ENCODE data around the gene PDE9A. TPM values are rescaled to one million over a fixed set of nuclear protein-coding genes. Genes with fewer than 3 reads are reported as not detected.

Gene PDE9A
- total RNA-seq, 1 experiment from 2014 or later, result 31.9 TPM

GRCh38 chr21:42777064-42777756 is 123.8 kb downstream of the PDE9A start:
- WGBS (ENCODE audit: extremely low coverage, insufficient read length, low lambda C conversion rate), result no CpG with 5 or more reads among the region's 18 CpGs
- Histone ChIP-seq H2BK15ac (ENCODE audit: low read depth, low read length) (no peak overlapping the region), H4K5ac (ENCODE audit: insufficient read length, low read depth, low read length) (no peak overlapping the region), H3K18ac (ENCODE audit: insufficient read length, low read depth, low read length) (no peak overlapping the region), H2BK20ac (ENCODE audit: low read depth, low read length, poor library complexity, severe bottlenecking) (no peak overlapping the region), H4K8ac (replicated peaks; ENCODE audit: insufficient read length, low read depth, low read length) (no peak overlapping the region), H4K20me1 (ENCODE audit: control insufficient read depth, insufficient read depth, insufficient read length) (no peaks in the 10 kb centered on the region), H3K23ac (ENCODE audit: insufficient read length, low read depth, low read length) (no peak overlapping the region), H3K79me2 (ENCODE audit: insufficient read depth, low read length) (no peaks in the 10 kb centered on the region), H3K23me2 (ENCODE audit: insufficient read length, low read depth, low read length, poor library complexity, severe bottlenecking) (peaks cover 7% of the 10 kb centered on the region), H3K9me3 (ENCODE audit: control insufficient read depth, low read depth, low read length) (no peaks in the 10 kb centered on the region), H2AK5ac (ENCODE audit: insufficient read length, low read length) (no peak overlapping the region), H3K14ac (ENCODE audit: insufficient read depth, low read length) (no peak overlapping the region), H2AFZ (ENCODE audit: low read length) (no peak overlapping the region), H2BK120ac (ENCODE audit: low read depth, low read length, poor library complexity, severe bottlenecking) (no peak overlapping the region), H3K27me3 (ENCODE audit: insufficient read depth, low read length) (peaks cover 3% of the 10 kb centered on the region; the same call in 1 of the 2 replicates), H3K4ac (ENCODE audit: low read depth, low read length) (no peak overlapping the region), H2BK5ac (ENCODE audit: insufficient read length, low read length) (no peak overlapping the region), H2BK12ac (ENCODE audit: insufficient read length, low read depth, low read length) (no peak overlapping the region), H3K27ac (ENCODE audit: insufficient read length, low read depth, low read length) (no peak overlapping the region), H3K4me1 (ENCODE audit: insufficient read depth, low read length) (peaks cover 5% of the 10 kb centered on the region; the same call in 1 of the 2 replicates), H3K79me1 (ENCODE audit: insufficient read depth, low read depth, low read length, poor library complexity, severe bottlenecking) (no peaks in the 10 kb centered on the region), H3T11ph (ENCODE audit: low read length) (no peak overlapping the region), H4K91ac (ENCODE audit: insufficient read length, low read depth, low read length) (no peak overlapping the region), H3K9ac (ENCODE audit: extremely low read depth, insufficient read length, low read length) (no peak overlapping the region), H3K4me2 (ENCODE audit: insufficient read depth, insufficient read length, low read length) (no peak overlapping the region), H3K56ac (ENCODE audit: insufficient read length, low read depth, low read length) (no peak overlapping the region)
- peaks cover 25 to 31% (median 25%) of the 10 kb centered on the region in 3 experiments for H3K36me3 Mint-ChIP-seq (ENCODE audit: insufficient read depth in 1 of 3, low read depth in 3 of 3)
- H3K27ac Mint-ChIP-seq, result peak overlapping the region in 1 of 3 experiments; percentile 86; a peak in 3 of 7 replicates
- H3K4me3 Mint-ChIP-seq, result 0 out of 5 replicates have a peak overlapping the region, but pooled peaks of 1 of the 2 experiments have one; percentile 14
- TF ChIP-seq CTCF (conservative IDR thresholded peaks at IDR 0.05), result no peak
- H3K27me3 Mint-ChIP-seq (ENCODE audit: low read depth), result peaks cover 25% of the 10 kb centered on the region
- no peaks in the 10 kb centered on the region for H3K9me3 Mint-ChIP-seq
- DNase-seq, result no peak
- H3K4me1 Mint-ChIP-seq, result peaks cover 33 to 37% of the 10 kb centered on the region in 2 experiments
